NOMO-1 treated with DMSO at 0.1 percent for 48 hours (cell line): ENCODE results near the gene FANCI.
"Not testable (repeated sequence)": the region's sequence is repeated elsewhere in the genome, so short reads cannot be mapped to it uniquely, and the experiment has no call there.

Source experiments
- DNase-seq: peaks from one replicate; lab custom pipeline; 2025; ENCODE audit not compliant: unreplicated experiment; lab: John Stamatoyannopoulos, UW

FANCI gene

GRCh38 chr15:89221543-89221942, 22.2 kb upstream of the FANCI start, which contains the start of gene RLBP1:
Gene RLBP1 (minus strand): TSS chr15:89221579. CDS start chr15:89218975, 2,604 bp downstream.
- DNase-seq = no peak

DNA sequence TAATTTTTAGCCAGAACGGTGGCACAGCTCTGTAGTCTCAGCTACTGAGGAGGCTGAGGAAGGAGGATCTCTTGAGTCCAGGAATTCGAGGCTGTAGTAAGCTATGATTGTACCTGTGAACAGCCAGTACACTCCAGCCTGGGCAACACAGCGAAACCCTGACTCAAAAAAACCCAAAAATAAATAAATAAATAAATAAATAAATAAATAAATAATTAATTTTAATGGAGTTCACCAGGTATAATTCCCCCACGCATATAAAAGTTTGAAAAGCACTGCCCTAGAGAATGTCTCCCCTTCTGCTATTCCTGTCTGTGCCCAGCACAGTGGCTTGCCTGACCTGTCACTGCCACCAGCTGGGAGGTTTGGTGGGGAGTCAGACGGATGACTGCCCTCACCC, 18.2 kb upstream of the FANCI start:
- no peak for DNase-seq

- DNase-seq = no peak
Observed at GRCh38 chr15:89226359-89227221, 17.2 kb upstream of the FANCI start.

DNA sequence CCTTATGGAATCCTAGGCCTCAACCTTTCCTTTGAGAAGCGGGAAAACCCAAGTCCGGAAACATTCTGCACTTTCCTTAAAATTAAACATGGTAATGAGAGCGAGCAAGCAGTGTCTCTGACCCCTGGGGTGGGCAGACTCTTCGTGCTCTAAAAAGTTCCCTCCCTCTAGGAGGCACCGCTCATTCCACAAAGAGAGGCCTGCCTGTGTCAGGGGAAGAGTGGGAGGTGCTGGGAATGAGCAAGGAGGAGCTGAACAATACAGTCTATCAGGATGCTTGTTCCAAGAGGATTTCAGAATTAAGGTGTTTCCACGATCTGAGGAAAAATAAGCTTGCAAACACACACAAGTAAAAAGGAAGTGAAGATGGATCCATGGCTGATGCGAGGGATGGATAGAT, 16.4 kb upstream of the FANCI start:
- no peak for DNase-seq

- DNase-seq = no peak
Observed at GRCh38 chr15:89230277-89230676, 13.5 kb upstream of the FANCI start.

DNA sequence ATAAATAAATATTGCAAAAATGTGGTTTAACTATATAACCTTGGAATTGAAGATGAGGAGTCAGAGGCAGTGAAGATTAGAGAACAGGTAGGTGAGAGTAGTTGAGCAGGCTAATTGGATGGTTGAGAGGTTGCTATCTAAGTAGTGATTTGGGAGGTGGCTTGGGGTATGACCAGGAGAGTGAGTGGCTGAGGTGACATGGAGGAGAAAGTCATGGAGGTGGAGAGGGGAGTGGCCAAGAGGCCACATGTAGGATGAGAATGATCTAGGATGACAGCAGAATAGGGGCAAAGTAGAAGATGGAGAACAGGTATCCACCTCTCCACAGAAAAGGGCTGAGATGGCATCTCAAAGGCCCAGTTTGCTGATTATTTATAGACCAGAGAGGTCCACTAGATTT, 11.9 kb upstream of the FANCI start:
- DNase-seq = no peak

GRCh38 chr15:89239883-89240810, 3.6 kb upstream of the FANCI start:
- not testable (repeated sequence) for DNase-seq

- peak; percentile 30 for DNase-seq
Observed at GRCh38 chr15:89243046-89243690, 611 bp upstream of the FANCI start.

- no peak for DNase-seq
Observed at GRCh38 chr15:89244574-89244903, 760 bp downstream of the FANCI start.

DNA sequence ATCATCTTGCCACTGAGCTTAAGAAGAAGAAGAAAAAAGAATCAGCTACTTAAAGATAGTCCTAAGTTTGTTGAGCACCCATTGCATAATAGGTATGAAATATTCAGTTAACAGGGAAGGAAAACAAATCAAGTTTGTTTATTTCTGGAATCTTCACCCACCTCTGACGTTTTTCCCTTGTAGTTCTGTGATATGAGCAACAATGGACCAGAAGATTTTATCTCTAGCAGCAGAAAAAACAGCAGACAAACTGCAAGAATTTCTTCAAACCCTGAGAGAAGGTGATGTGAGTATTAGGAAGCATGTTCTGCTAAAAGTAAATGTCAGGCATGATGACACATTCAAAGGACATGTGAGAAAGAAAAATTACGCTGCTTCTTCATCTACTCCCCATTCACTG, 3.7 kb downstream of the FANCI start:
- no peak for DNase-seq

DNA sequence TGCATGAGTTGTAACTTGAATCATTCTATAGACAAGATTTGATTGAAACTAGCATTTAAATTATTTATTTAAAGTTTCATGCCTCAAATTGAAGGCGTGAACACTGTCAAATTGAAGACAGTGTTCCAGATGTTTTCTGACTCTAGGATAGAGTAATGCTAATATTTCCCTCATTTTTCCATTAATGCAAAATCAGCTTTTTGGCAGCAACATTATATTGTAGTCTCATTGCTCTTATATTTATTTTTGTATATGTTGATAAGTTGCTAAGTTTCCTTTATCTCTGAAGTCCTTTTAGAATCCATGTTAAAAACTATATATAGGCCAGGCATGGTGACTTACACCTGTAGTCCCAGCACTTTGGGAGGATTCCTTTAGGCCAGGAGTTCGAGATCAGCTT, 4.8 kb downstream of the FANCI start:
- DNase-seq = no peak

DNA sequence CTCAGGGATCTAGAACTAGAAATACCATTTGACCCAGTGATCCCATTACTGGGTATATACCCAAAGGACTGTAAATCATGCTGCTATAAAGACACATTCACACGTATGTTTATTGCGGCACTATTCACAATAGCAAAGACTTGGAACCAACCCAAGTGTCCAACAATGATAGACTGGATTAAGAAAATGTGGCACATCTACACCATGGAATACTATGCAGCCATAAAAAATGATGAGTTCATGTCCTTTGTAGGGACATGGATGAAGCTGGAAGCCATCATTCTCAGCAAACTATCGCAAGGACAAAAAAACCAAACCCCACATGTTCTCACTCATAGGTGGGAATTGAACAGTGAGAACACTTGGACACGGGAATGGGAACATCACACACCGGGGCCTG, 6.4 kb downstream of the FANCI start:
- DNase-seq = not testable (repeated sequence)

GRCh38 chr15:89277281-89277680, 33.5 kb downstream of the FANCI start:
- not testable (repeated sequence) for DNase-seq

DNA sequence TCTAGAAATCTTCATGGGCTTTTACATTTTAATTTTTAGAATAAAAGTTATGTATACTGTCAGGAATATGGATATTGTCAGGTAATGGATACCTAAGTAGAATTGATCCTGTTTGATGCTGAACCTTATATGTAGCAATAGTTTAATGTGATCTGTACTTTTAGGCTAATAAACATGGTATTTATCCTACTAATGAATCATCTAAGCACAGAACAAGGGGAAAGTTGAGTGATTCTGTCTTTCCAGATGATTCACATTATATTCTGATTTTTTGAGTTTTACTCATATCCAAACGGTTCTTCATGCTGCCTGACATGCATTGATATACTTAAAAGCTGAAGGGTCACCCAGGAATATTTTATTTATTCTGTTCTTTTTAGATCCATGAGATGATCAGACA, 34.5 kb downstream of the FANCI start:
- DNase-seq = no peak

- no peak for DNase-seq
Observed at GRCh38 chr15:89282631-89283030, 38.9 kb downstream of the FANCI start.

GRCh38 chr15:89283201-89283600, 39.4 kb downstream of the FANCI start:
- DNase-seq = no peak

DNA sequence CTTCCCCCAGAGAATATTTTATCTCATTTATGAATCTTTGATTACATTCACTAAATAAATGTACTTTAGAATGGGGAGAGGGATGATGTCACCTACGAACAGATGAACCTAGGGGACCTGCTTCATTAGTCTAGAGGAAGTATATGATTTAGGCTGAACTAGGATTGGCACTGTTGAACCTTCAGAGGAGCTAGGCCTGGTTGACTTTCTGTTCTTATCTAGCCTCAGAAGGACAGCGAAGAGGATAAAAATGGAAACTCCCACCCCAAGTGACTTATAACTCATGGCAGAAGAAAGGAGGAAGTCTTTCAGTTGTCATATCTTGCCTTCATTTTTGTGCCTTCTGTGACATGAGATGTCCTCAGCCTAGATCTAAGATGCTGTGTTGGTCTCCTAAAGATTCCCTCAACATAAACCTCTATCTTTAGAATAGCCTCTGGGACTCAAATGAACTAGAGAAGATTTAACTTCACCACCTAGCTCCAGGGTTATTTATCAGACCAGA, 48.2 kb downstream of the FANCI start:
- DNase-seq = no peak

GRCh38 chr15:89293012-89293411, 49.2 kb downstream of the FANCI start:
- DNase-seq = no peak

DNA sequence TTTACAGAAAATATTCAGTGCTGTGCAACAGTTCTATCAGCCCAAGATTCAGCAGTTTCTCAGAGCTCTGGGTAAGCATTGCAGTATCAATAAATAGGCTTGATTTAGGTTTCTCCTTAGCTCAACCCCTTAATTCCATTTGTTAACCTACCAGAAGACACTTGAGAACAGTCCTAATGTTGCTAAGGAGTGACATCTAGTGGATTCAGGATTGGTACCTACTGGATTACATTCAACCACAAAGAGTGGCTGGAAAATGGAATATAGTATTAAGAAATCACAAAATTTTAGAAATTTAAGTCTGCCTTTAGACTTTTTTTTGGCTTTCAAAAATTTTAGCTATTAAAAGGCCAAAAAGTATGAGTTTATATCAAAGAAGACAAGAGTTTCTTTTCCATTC, 56.1 kb downstream of the FANCI start:
- no peak for DNase-seq

- DNase-seq = no peak
Observed at GRCh38 chr15:89301304-89302089, 57.7 kb downstream of the FANCI start.

DNA sequence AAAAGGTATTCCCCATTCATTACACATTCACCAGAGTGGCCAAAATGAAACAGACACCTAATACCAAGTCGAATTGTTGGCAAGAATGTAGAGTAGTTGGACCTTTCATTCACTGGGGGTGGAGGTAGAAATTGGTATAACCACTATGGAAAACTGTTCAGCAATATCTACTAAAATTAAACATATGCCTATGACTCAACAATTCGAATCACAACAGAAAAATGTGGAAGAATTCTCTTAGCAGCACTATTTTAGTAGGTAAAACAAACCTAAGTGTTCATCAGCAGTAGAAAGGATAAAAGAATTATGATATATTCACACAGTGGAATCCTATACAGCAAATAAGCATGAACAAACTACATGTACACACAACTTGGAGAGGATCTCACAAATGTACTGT, 60.2 kb downstream of the FANCI start:
- no peak for DNase-seq
